Stimulated activated CD4-positive, alpha-beta T cell treated with anti-CD3 and anti-CD28 coated beads, Interleukin-2, amount 100 ng/mL, for 24 hours (primary cell): ENCODE results near the gene HLA-G.

Source experiments
- DNase-seq, 2 donors: peaks; one replicate each; pipeline ENCODE4 v3.0.0-alpha.2; 2020

HLA-G gene

GRCh38 chr6:29824144-29824543, 3.5 kb upstream of the HLA-G start:
- no peak for DNase-seq

GRCh38 chr6:29825848-29826247, 1.8 kb upstream of the HLA-G start:
- no peak for DNase-seq

- DNase-seq: no peak
These were observed 1.4 kb upstream of the HLA-G start for GRCh38 chr6:29826271-29826670.

GRCh38 chr6:29828471-29828797, 809 bp downstream of the HLA-G start:
- peak; percentile 51 for DNase-seq

GRCh38 chr6:29829766-29830165, 2.1 kb downstream of the HLA-G start:
- DNase-seq: no peak

GRCh38 chr6:29830409-29830808, 2.8 kb downstream of the HLA-G start:
- no peak for DNase-seq

GRCh38 chr6:29831776-29832175, 4.2 kb downstream of the HLA-G start:
- no peak for DNase-seq

- DNase-seq: peak; percentile 67 to 68
These were observed 7.2 kb downstream of the HLA-G start for GRCh38 chr6:29834564-29835436.

GRCh38 chr6:29839917-29840316, 12.3 kb downstream of the HLA-G start:
- DNase-seq: no peak

GRCh38 chr6:29841030-29841429, 13.4 kb downstream of the HLA-G start:
- DNase-seq: no peak

GRCh38 chr6:29845405-29846006, 17.9 kb downstream of the HLA-G start:
- peak; percentile 39 to 57 for DNase-seq

- DNase-seq: peak; percentile 88
These were observed 20.4 kb downstream of the HLA-G start for GRCh38 chr6:29847871-29848630.

GRCh38 chr6:29850011-29850553, 22.5 kb downstream of the HLA-G start:
- peak; percentile 28 to 35 for DNase-seq

GRCh38 chr6:29851190-29851589, 23.6 kb downstream of the HLA-G start:
- no peak for DNase-seq

- DNase-seq: no peak
These were observed 25.6 kb downstream of the HLA-G start for GRCh38 chr6:29853245-29853644.

- DNase-seq: no peak
These were observed 30.4 kb downstream of the HLA-G start for GRCh38 chr6:29858006-29858405.

GRCh38 chr6:29861521-29862255, 34.1 kb downstream of the HLA-G start:
- no peak for DNase-seq

- no peak for DNase-seq
These were observed 36.6 kb downstream of the HLA-G start for GRCh38 chr6:29864037-29864810.

GRCh38 chr6:29865631-29866030, 38.0 kb downstream of the HLA-G start:
- no peak for DNase-seq

GRCh38 chr6:29870104-29870503, 42.5 kb downstream of the HLA-G start:
- no peak for DNase-seq

- no peak for DNase-seq
These were observed 45.2 kb downstream of the HLA-G start for GRCh38 chr6:29872791-29873190.

GRCh38 chr6:29875257-29875656, 47.6 kb downstream of the HLA-G start:
- no peak for DNase-seq
